ENCODE data around the gene MYL10. TPM values are rescaled to one million over a fixed set of nuclear protein-coding genes. Genes with fewer than 3 reads are reported as not detected.

Gene MYL10
- total and polyA plus RNA-seq, 2 of the 8 experiments (the other 6 are each of a cell fraction or from before 2014, with no cell fraction given), result 0.18 TPM; not detected in 1

DNA sequence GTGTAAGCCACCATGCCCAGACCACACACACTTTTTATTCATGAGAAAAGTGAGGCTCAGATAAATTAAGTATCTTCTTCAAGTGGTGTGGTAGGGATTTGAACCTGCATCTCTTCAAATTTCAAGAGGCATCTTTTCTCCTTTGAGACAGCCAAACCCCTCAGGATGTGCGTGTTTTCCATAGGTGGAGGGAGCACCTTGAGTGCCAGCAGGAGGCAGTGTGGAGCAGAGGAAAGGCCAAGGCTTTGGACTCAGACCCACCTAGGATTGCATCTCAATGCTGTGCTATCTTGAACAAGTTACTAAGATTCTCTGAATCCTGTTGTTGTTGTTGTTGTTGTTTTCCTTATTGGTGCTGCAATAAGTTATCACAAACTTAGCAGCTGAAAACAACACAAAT, 40.2 kb upstream of the MYL10 start:
- H3K4me1 ChIP-seq (replicated peaks in 1 of 4; ENCODE audit: control insufficient read depth in 3 of 4, insufficient read depth in 4 of 4, low read length in 3 of 4), result peaks cover 0 to 12% (median 6%) of the 10 kb centered on the region in 4 experiments; a peak in 6 of 7 replicates
- H3K14ac ChIP-seq (ENCODE audit: insufficient read length), result no peak overlapping the region
- WGBS, 2 experiments (ENCODE audit: extremely low coverage in 1 of 2, insufficient coverage in 1 of 2, insufficient read length in 1 of 2, insufficient replicate concordance in 2 of 2, low coverage in 1 of 2, low lambda C conversion rate in 2 of 2, missing lambda C conversion rate in 1 of 2), result 91% methylated on average over 1 of the region's 1 CpG; no CpG with 5 or more reads in 1 of the 2 experiments
- no peaks in the 10 kb centered on the region for H3K23me2 ChIP-seq (ENCODE audit: low read depth, low read length)
- H2BK20ac ChIP-seq (ENCODE audit: low read length), result no peak overlapping the region
- no peaks in the 10 kb centered on the region for H3K27me3 ChIP-seq (replicated peaks in 1 of 4; ENCODE audit: control insufficient read depth in 3 of 4, extremely low read depth in 1 of 4, insufficient read depth in 3 of 4, low read length in 3 of 4)
- H3K9ac ChIP-seq (replicated peaks in 1 of 4; ENCODE audit: extremely low read depth in 1 of 4, low read depth in 3 of 4, low read length in 3 of 4), result no peak overlapping the region
- no peak overlapping the region for H3K56ac ChIP-seq (replicated peaks; ENCODE audit: insufficient read length, low read depth, low read length)
- H3K4ac ChIP-seq (replicated peaks; ENCODE audit: insufficient read length, low read depth, low read length), result no peak overlapping the region
- H3K36me3 ChIP-seq (ENCODE audit: control insufficient read depth in 2 of 4, insufficient read depth in 4 of 4, low read length in 3 of 4), result no peaks in the 10 kb centered on the region
- H3K79me2 ChIP-seq (ENCODE audit: control insufficient read depth in 1 of 2, insufficient read depth in 2 of 2, low read length in 2 of 2), result no peaks in the 10 kb centered on the region
- CTCF ChIA-PET (ENCODE audit: partially characterized antibody), result interaction anchor here (0.9 to 3.2 kb wide), 13 partner anchors 8 to 205 kb away, joined by 3 to 15 read pairs (median 6); no protein-coding TSS in a partner anchor
- no peak overlapping the region for H3K4me3 ChIP-seq (ENCODE audit: extremely low read depth in 1 of 4, insufficient read depth in 2 of 4, low read depth in 3 of 4, low read length in 4 of 4)
- no peaks in the 10 kb centered on the region for H3K9me3 ChIP-seq (ENCODE audit: insufficient read depth in 2 of 2, low read depth in 1 of 2, low read length in 1 of 2)
- H2BK12ac ChIP-seq (ENCODE audit: low read depth, low read length), result no peak overlapping the region
- POLR2A ChIA-PET (ENCODE audit: partially characterized antibody), result interaction anchor here (0.6 to 2.0 kb wide), 3 partner anchors 9 to 717 kb away, joined by 3 to 4 read pairs (median 3); partner anchors contain the start of gene MYL10
- H4K8ac ChIP-seq (ENCODE audit: extremely low read depth, insufficient read depth, low read length), result no peak overlapping the region
- no peak overlapping the region for H3K27ac ChIP-seq (ENCODE audit: low read depth, low read length)
- FAIRE-seq, result peak; percentile 28
- H4K91ac ChIP-seq (replicated peaks; ENCODE audit: insufficient read length, low read length), result no peak overlapping the region
- no peak for DNase-seq (ENCODE audit: low read depth in 1 of 2, low spot score in 2 of 2)
- no peak overlapping the region for H2BK15ac ChIP-seq (ENCODE audit: low read length)
- H3K4me2 ChIP-seq (ENCODE audit: insufficient read depth in 1 of 2, low read depth in 2 of 2, low read length in 2 of 2), result no peak overlapping the region
- H4K5ac ChIP-seq (ENCODE audit: insufficient read length, low read depth, low read length), result no peak overlapping the region
- H2AFZ ChIP-seq (ENCODE audit: low read length), result no peak overlapping the region
- H2BK120ac ChIP-seq (replicated peaks; ENCODE audit: low read depth, low read length), result no peak overlapping the region
- H2AK5ac ChIP-seq (ENCODE audit: low read depth, low read length), result no peak overlapping the region
- H3K23ac ChIP-seq (ENCODE audit: insufficient read length), result no peak overlapping the region
- H3K18ac ChIP-seq (ENCODE audit: extremely low read depth, low read length), result no peak overlapping the region
- no peak overlapping the region for H2BK5ac ChIP-seq (ENCODE audit: low read depth, low read length)
- peak; percentile 44; the same call in 1 of the 2 replicates for TF ChIP-seq KDM1A (IDR thresholded peaks at IDR 0.05; ENCODE audit: borderline replicate concordance, low read length)
- TF ChIP-seq TAF7 (optimal IDR thresholded peaks at IDR 0.05; ENCODE audit: borderline replicate concordance, low read depth, low read length), result no peak
- TF ChIP-seq ATF2 (IDR thresholded peaks at IDR 0.05; ENCODE audit: low read length), result no peak
- peak; percentile 33 to 63; a peak in 3 of 4 replicates for TF ChIP-seq RAD21 (IDR thresholded peaks at IDR 0.05 in 1 of 2, conservative IDR thresholded peaks at IDR 0.05 in 1 of 2; ENCODE audit: low read depth in 2 of 2, low read length in 2 of 2)
- TF ChIP-seq, protein P1, sequence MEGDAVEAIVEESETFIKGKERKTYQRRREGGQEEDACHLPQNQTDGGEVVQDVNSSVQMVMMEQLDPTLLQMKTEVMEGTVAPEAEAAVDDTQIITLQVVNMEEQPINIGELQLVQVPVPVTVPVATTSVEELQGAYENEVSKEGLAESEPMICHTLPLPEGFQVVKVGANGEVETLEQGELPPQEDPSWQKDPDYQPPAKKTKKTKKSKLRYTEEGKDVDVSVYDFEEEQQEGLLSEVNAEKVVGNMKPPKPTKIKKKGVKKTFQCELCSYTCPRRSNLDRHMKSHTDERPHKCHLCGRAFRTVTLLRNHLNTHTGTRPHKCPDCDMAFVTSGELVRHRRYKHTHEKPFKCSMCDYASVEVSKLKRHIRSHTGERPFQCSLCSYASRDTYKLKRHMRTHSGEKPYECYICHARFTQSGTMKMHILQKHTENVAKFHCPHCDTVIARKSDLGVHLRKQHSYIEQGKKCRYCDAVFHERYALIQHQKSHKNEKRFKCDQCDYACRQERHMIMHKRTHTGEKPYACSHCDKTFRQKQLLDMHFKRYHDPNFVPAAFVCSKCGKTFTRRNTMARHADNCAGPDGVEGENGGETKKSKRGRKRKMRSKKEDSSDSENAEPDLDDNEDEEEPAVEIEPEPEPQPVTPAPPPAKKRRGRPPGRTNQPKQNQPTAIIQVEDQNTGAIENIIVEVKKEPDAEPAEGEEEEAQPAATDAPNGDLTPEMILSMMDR (IDR thresholded peaks at IDR 0.05; ENCODE audit: control extremely low read depth in 1 of 3, insufficient read depth in 1 of 3, low read depth in 1 of 3, low read length in 3 of 3), result peak; percentile 50 to 77 (median 70)
- H4K20me1 ChIP-seq (replicated peaks in 1 of 2; ENCODE audit: control insufficient read depth in 1 of 2, insufficient read depth in 2 of 2, low read length in 2 of 2), result no peaks in the 10 kb centered on the region
- H3K79me1 ChIP-seq (ENCODE audit: low read depth, low read length), result no peaks in the 10 kb centered on the region
